ENCODE measurements around the gene CCT3.
A peak's percentile ranks its signal among the peaks of the same experiment; 100 is the strongest.
"Not testable (repeated sequence)": the region's sequence is repeated elsewhere in the genome, so short reads cannot be mapped to it uniquely, and the experiment has no call there.

The CCT3 gene

GRCh38 chr1:156336242-156336641, 1.9 kb downstream of the CCT3 start:
- no peaks in the 10 kb centered on the region for H3K27me3 ChIP-seq (ENCODE audit: insufficient read depth, poor library complexity, severe bottlenecking)
- TF ChIP-seq, protein P1, sequence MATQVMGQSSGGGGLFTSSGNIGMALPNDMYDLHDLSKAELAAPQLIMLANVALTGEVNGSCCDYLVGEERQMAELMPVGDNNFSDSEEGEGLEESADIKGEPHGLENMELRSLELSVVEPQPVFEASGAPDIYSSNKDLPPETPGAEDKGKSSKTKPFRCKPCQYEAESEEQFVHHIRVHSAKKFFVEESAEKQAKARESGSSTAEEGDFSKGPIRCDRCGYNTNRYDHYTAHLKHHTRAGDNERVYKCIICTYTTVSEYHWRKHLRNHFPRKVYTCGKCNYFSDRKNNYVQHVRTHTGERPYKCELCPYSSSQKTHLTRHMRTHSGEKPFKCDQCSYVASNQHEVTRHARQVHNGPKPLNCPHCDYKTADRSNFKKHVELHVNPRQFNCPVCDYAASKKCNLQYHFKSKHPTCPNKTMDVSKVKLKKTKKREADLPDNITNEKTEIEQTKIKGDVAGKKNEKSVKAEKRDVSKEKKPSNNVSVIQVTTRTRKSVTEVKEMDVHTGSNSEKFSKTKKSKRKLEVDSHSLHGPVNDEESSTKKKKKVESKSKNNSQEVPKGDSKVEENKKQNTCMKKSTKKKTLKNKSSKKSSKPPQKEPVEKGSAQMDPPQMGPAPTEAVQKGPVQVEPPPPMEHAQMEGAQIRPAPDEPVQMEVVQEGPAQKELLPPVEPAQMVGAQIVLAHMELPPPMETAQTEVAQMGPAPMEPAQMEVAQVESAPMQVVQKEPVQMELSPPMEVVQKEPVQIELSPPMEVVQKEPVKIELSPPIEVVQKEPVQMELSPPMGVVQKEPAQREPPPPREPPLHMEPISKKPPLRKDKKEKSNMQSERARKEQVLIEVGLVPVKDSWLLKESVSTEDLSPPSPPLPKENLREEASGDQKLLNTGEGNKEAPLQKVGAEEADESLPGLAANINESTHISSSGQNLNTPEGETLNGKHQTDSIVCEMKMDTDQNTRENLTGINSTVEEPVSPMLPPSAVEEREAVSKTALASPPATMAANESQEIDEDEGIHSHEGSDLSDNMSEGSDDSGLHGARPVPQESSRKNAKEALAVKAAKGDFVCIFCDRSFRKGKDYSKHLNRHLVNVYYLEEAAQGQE (IDR thresholded peaks at IDR 0.05; ENCODE audit: insufficient replicate concordance, low read depth): no peak
- peak; percentile 2 for TF ChIP-seq CTCF (IDR thresholded peaks at IDR 0.05; ENCODE audit: insufficient read depth, low read length)
- no peak for TF ChIP-seq GABPA (IDR thresholded peaks at IDR 0.05; ENCODE audit: low read depth)
- TF ChIP-seq SPI1 (IDR thresholded peaks at IDR 0.05; ENCODE audit: borderline replicate concordance, low read depth): no peak
- no peak for TF ChIP-seq POLR2AphosphoS5 (IDR thresholded peaks at IDR 0.05; ENCODE audit: low read depth)
- H3K27ac ChIP-seq (replicated peaks): no peak overlapping the region
- peak overlapping the region; percentile 90 for H3K4me3 ChIP-seq (replicated peaks; ENCODE audit: insufficient read depth, low read length)
- peak; percentile 21 to 47 for DNase-seq (ENCODE audit: low read depth in 1 of 2, low spot score in 1 of 2)

DNA sequence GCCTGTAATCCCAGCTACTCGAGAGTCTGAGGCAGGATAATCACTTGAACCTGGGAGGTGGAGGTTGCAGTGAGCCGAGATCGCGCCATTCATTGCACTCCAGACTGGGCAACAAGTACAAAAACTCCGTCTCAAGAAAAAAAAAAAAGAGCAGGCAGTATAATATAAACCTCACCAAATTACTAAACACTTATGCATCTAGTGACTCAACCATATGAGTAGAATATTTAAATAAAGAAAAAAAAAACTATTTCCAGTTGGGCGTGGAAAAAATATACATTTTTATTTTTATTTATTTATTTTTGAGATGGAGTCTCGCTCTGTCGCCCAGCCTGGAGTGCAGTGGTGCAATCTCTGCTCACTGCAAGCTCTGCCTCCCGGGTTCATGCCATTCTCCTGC, 14.9 kb downstream of the CCT3 start:
- not testable (repeated sequence) for H3K4me3 ChIP-seq (replicated peaks; ENCODE audit: insufficient read depth, low read length); H3K27me3 ChIP-seq (ENCODE audit: insufficient read depth, poor library complexity, severe bottlenecking); H3K27ac ChIP-seq (replicated peaks); DNase-seq (ENCODE audit: low read depth in 1 of 2, low spot score in 1 of 2)

DNA sequence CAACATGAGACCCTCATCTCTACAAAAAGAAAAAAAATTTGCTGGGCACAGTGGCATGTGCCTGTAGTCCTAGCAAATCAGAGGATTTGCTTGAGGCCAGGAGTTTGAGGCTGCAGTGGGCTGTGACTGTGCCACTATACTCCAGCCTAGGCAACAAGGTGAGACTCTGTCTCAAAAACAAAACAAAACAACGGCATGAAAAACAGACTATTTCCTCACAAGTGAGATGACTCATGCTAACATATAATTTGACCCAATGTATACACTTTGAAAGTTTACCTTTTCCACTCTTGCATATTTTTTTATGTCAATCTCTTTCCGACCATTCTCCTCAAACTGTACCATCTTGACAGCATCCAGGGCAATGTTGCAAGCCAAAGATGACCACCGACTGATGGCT, 17.5 kb downstream of the CCT3 start:
- TF ChIP-seq POLR2AphosphoS5 (IDR thresholded peaks at IDR 0.05; ENCODE audit: low read depth) (no peak), CTCF (IDR thresholded peaks at IDR 0.05; ENCODE audit: insufficient read depth, low read length) (no peak), SPI1 (IDR thresholded peaks at IDR 0.05; ENCODE audit: borderline replicate concordance, low read depth) (no peak), GABPA (IDR thresholded peaks at IDR 0.05; ENCODE audit: low read depth) (no peak)
- TF ChIP-seq, protein P1 (IDR thresholded peaks at IDR 0.05; ENCODE audit: insufficient replicate concordance, low read depth): no peak
- H3K27me3 ChIP-seq (ENCODE audit: insufficient read depth, poor library complexity, severe bottlenecking): no peaks in the 10 kb centered on the region
- DNase-seq (ENCODE audit: low read depth in 1 of 2, low spot score in 1 of 2): no peak
- H3K4me3 ChIP-seq (replicated peaks; ENCODE audit: insufficient read depth, low read length): no peak overlapping the region
- no peak overlapping the region for H3K27ac ChIP-seq (replicated peaks)

- TF ChIP-seq SPI1 (IDR thresholded peaks at IDR 0.05; ENCODE audit: borderline replicate concordance, low read depth) (no peak), CTCF (IDR thresholded peaks at IDR 0.05; ENCODE audit: insufficient read depth, low read length) (peak; percentile 9)
- H3K27me3 ChIP-seq (ENCODE audit: insufficient read depth, poor library complexity, severe bottlenecking): no peaks in the 10 kb centered on the region
- no peak overlapping the region for H3K4me3 ChIP-seq (replicated peaks; ENCODE audit: insufficient read depth, low read length)
- DNase-seq (ENCODE audit: low read depth in 1 of 2, low spot score in 1 of 2): peak in 1 of 2 experiments; percentile 7
- no peak overlapping the region for H3K27ac ChIP-seq (replicated peaks)
These were observed 18.4 kb downstream of the CCT3 start for GRCh38 chr1:156319664-156320063.

All from HL-60 (cell line).